NCI-H1105 (cell line): Measurements from ENCODE around the gene CHPT1.
"Not testable (repeated sequence)": the region's sequence is repeated elsewhere in the genome, so short reads cannot be mapped to it uniquely, and the experiment has no call there.

Experiments
- DNase-seq: peaks from one replicate; lab custom pipeline; 2025; lab: John Stamatoyannopoulos, UW

CHPT1 gene

GRCh38 chr12:101722392-101722791 is 25.0 kb downstream of the CHPT1 start:
- no peak for DNase-seq

GRCh38 chr12:101727098-101727497 is 29.7 kb downstream of the CHPT1 start:
- DNase-seq, result no peak

GRCh38 chr12:101729842-101730241 is 32.4 kb downstream of the CHPT1 start:
- no peak for DNase-seq

GRCh38 chr12:101732318-101732717 is 34.9 kb downstream of the CHPT1 start:
- no peak for DNase-seq

GRCh38 chr12:101733166-101733565 is 35.7 kb downstream of the CHPT1 start:
- DNase-seq, result no peak

GRCh38 chr12:101734482-101734881 is 37.0 kb downstream of the CHPT1 start:
- DNase-seq, result not testable (repeated sequence)

- DNase-seq, result no peak
These were observed 40.0 kb downstream of the CHPT1 start for GRCh38 chr12:101737476-101737875.

GRCh38 chr12:101738920-101739665 is 41.7 kb downstream of the CHPT1 start, which contains the start of gene SYCP3:
SYCP3 (minus strand) TSS chr12:101739462; CDS start chr12:101737935, 1,527 bp downstream.
- no peak for DNase-seq

GRCh38 chr12:101740566-101740965 is 43.1 kb downstream of the CHPT1 start:
- no peak for DNase-seq

- DNase-seq, result no peak
These were observed 43.5 kb downstream of the CHPT1 start for GRCh38 chr12:101740980-101741379.

GRCh38 chr12:101743242-101743641 is 45.8 kb downstream of the CHPT1 start:
- DNase-seq, result no peak

GRCh38 chr12:101743724-101744472 is 46.5 kb downstream of the CHPT1 start:
- no peak for DNase-seq

- no peak for DNase-seq
These were observed 48.0 kb downstream of the CHPT1 start for GRCh38 chr12:101745481-101745880.

- no peak for DNase-seq
These were observed 48.8 kb downstream of the CHPT1 start for GRCh38 chr12:101746196-101746595.

- no peak for DNase-seq
These were observed 49.2 kb downstream of the CHPT1 start for GRCh38 chr12:101746661-101747060.

GRCh38 chr12:101747697-101748096 is 50.3 kb downstream of the CHPT1 start:
- no peak for DNase-seq

GRCh38 chr12:101748907-101749306 is 51.5 kb downstream of the CHPT1 start:
- DNase-seq, result no peak

- DNase-seq, result no peak
These were observed 52.2 kb downstream of the CHPT1 start for GRCh38 chr12:101749657-101750056.

GRCh38 chr12:101750152-101750551 is 52.7 kb downstream of the CHPT1 start:
- no peak for DNase-seq

GRCh38 chr12:101759396-101760047 is 62.1 kb downstream of the CHPT1 start:
- peak; percentile 9 for DNase-seq

- DNase-seq, result no peak
These were observed 63.9 kb downstream of the CHPT1 start for GRCh38 chr12:101761350-101761749.

GRCh38 chr12:101761781-101762180 is 64.3 kb downstream of the CHPT1 start:
- no peak for DNase-seq
